Measurements from ENCODE around the gene CCDC57.

Gene CCDC57

DNA sequence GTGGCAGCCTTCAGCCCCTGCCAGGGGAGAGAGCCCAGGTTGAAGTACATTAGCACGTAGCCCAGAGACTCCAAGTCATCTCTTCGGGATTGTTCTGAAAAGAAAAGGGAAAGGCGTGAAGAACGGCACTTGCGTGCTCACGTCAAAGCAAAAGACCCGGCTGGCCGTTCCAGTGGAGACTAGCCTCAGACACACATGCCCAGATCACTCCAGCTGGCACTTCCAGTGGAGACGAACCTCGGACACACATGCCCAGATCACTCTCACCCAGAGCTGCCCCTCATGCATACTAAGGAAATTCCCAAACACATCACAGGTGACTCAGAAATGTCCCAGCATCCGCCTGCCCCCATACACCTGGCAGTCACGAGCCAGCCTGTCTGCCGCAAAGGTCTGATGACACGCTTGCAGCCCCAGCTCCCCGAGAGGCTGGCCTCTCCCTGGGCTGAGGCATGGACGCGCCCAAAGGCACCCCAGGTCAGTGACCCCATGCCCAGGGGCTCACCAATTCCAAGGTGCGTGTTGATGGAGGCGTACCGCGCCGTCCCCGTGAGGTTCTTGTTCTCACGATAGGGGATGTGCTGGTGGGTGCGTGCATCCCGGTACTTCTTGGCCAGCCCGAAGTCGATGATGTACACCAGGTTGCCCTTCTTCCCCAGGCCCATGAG lies 40.0 kb upstream of the CCDC57 start:
- Histone ChIP-seq H3K9ac (ENCODE audit: low read length in 2 of 2) (no peak overlapping the region), H3K4me3 (ENCODE audit: low read length in 2 of 2) (no peak overlapping the region), H3K27me3 (ENCODE audit: control insufficient read depth in 1 of 2, insufficient read depth in 2 of 2, low read length in 2 of 2) (no peaks in the 10 kb centered on the region), H3K9me3 (ENCODE audit: control insufficient read depth in 2 of 2, low read length in 2 of 2) (no peaks in the 10 kb centered on the region), H3K36me3 (ENCODE audit: control insufficient read depth in 2 of 2, insufficient read depth in 2 of 2, low read length in 2 of 2) (peaks cover 65 to 68% of the 10 kb centered on the region in 2 donors), H3K27ac (ENCODE audit: low read length) (peak overlapping the region; percentile 24), H3K4me1 (ENCODE audit: control insufficient read depth, insufficient read depth, low read length) (peaks cover 14% of the 10 kb centered on the region)

DNA sequence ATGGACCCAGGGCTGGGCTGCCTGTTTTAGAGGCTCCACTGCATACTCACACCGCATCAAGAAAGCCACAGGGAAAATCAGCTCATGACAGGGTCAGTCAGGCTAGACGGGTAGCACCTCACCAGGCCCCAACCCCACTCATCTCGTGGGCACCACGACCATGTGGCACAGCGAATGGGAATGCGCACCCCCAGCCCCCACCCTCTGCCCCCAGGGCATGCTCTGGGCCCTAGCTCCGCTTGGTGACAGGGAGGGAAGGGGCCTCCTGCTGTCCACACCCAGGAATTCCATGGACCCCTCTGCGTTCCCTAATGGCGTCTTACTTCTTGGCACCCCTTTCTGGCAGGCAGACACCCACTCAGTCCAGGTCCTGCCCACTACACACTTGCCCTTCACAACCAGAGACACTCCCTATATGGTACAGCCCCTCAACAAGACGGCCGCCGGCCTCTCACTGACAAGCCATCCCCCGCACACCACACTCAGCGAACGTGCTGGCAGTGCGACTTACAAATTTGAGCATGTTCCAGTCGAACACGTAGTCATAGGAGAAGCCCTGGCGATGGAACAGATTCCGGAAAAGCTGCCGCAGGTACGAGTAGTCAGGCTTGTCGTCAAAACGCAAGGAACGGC lies 38.3 kb upstream of the CCDC57 start:
- Histone ChIP-seq H3K4me1 (ENCODE audit: control insufficient read depth, insufficient read depth, low read length) (peaks cover 30% of the 10 kb centered on the region), H3K9ac (ENCODE audit: low read length in 2 of 2) (peak overlapping the region in 1 of 2 donors; percentile 13), H3K4me3 (ENCODE audit: low read length in 2 of 2) (no peak overlapping the region), H3K9me3 (ENCODE audit: control insufficient read depth in 2 of 2, low read length in 2 of 2) (no peaks in the 10 kb centered on the region), H3K27ac (ENCODE audit: low read length) (peak overlapping the region; percentile 46), H3K27me3 (ENCODE audit: control insufficient read depth in 1 of 2, insufficient read depth in 2 of 2, low read length in 2 of 2) (no peaks in the 10 kb centered on the region), H3K36me3 (ENCODE audit: control insufficient read depth in 2 of 2, insufficient read depth in 2 of 2, low read length in 2 of 2) (peaks cover 66 to 67% of the 10 kb centered on the region in 2 donors)

DNA sequence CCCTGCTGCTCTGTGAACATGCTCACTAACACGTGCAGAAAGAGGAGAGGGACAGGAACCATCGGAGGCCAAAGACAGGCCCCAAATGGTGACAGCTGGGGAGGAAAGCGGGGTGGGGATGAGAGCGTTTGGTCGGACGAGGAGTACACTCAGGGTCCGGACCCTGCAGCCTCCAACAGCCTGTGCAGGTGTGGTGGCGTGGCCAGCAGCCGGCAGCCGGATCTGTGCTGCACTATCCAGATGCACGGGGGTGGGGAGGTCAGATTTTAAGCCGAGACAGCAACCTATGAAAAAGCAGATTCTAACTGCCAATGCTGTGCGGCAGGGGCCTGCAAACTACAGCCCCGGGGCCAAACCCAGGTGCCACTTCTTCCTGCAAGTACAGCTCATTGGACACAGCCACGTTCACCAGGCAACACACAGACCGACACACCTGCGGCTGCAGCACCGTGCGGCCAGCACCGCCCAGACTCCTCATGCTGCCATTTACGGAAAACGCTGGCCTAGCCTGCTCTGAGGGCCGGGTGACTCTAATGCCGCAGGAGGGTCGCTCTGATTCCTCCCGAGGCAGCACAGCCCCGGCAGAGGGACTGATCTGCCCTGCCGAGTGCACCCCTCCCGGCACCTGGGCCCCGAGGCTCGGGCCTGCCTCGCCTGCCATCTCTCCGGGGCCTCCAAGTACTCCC lies 37.4 kb upstream of the CCDC57 start:
- H3K36me3 ChIP-seq (ENCODE audit: control insufficient read depth in 2 of 2, insufficient read depth in 2 of 2, low read length in 2 of 2): peaks cover 68 to 70% of the 10 kb centered on the region in 2 donors
- no peak overlapping the region for H3K4me3 ChIP-seq (ENCODE audit: low read length in 2 of 2)
- peak overlapping the region; percentile 46 for H3K27ac ChIP-seq (ENCODE audit: low read length)
- no peaks in the 10 kb centered on the region for H3K9me3 ChIP-seq (ENCODE audit: control insufficient read depth in 2 of 2, low read length in 2 of 2)
- peaks cover 38% of the 10 kb centered on the region for H3K4me1 ChIP-seq (ENCODE audit: control insufficient read depth, insufficient read depth, low read length)
- no peak overlapping the region for H3K9ac ChIP-seq (ENCODE audit: low read length in 2 of 2)
- H3K27me3 ChIP-seq (ENCODE audit: control insufficient read depth in 1 of 2, insufficient read depth in 2 of 2, low read length in 2 of 2): no peaks in the 10 kb centered on the region

DNA sequence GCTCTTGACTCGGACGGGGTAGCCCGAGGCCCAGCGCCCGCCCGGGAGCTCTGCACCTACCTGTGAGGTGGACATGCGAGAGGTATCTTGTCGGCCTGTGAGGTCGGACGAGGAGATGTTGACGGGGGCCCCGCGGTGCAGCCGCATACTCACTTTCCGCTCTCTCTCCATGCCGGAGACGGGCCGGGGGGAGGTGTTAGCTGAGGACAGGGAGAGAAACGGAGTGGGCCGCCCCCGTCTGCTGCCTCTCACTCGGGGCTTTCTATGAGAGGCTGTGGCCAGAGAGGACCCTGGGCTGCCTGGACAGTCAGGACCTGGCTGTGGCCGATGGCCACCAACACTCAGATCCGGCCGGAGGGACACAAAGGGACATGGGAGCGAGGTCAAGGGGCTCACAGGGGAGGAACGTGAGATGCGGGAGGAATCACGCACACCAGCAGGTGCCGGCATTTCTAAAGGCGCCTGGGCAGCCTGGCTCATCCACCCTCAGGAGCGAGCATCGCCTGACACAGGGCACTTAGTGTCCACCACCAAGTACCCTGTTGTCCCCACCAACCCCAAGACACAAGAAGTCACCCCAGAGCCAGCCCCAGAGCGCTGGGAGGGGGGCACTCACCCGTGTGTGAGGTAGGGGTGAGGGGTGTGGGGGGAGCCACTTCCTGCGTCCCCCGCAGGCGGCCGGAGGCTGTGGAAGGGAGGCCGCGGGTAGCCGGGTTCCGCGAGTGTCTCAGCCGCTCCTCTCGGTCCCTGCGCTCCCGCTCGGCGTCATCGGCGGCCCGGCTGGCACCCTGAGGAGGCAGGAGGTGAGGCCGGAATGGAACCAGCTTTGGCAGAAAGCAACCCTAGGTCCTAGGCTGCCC lies 36.4 kb upstream of the CCDC57 start:
- Histone ChIP-seq H3K27ac (ENCODE audit: low read length) (peak overlapping the region; percentile 93), H3K27me3 (ENCODE audit: control insufficient read depth in 1 of 2, insufficient read depth in 2 of 2, low read length in 2 of 2) (no peaks in the 10 kb centered on the region), H3K9me3 (ENCODE audit: control insufficient read depth in 2 of 2, low read length in 2 of 2) (no peaks in the 10 kb centered on the region), H3K9ac (ENCODE audit: low read length in 2 of 2) (no peak overlapping the region), H3K4me1 (ENCODE audit: control insufficient read depth, insufficient read depth, low read length) (peaks cover 39% of the 10 kb centered on the region), H3K36me3 (ENCODE audit: control insufficient read depth in 2 of 2, insufficient read depth in 2 of 2, low read length in 2 of 2) (peaks cover 77 to 79% of the 10 kb centered on the region in 2 donors), H3K4me3 (ENCODE audit: low read length in 2 of 2) (no peak overlapping the region)

DNA sequence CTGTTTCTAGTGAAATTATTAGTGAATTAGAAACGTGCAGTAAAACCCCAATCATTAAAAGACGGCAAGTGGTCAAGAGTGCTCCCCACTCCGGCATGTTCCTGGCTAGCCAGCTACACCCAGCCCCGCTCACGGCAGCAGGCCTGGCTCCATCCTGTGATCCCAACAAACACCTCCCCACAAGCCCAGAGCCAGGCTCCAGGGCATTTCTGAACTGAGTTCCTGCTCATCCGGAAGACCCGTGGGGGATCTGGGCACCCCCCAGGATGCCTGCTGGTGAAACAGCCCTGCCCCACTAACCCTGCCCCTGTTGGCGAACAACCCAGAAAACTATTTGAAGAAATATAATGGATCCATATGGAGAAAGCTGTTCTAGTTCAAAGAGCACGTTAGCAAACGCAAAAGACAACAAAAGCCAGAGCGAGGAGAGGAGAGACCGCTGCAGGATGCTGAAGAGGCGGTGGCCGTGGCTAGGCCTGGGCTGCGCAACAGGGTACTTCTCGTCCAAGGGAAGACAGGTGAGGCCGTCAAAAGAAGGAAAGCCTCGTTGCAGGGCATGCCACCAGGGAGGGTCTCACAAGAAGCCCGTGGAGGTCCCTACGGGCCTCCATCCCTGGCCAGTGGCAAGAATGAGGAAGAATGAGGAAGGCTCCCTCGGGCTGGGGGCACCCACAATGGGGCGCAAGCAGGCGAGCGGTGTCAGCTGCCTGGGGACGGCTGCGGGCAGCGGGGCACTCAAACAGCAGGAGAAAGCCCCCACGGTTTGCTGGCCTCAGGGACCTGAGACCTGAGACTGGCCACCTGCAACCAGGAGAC lies 35.4 kb upstream of the CCDC57 start:
- no peak overlapping the region for H3K4me3 ChIP-seq (ENCODE audit: low read length in 2 of 2)
- H3K9ac ChIP-seq (ENCODE audit: low read length in 2 of 2): peak overlapping the region; percentile 29 to 43
- H3K4me1 ChIP-seq (ENCODE audit: control insufficient read depth, insufficient read depth, low read length): peaks cover 47% of the 10 kb centered on the region
- peak overlapping the region; percentile 93 for H3K27ac ChIP-seq (ENCODE audit: low read length)
- peaks cover 82 to 83% of the 10 kb centered on the region in 2 donors for H3K36me3 ChIP-seq (ENCODE audit: control insufficient read depth in 2 of 2, insufficient read depth in 2 of 2, low read length in 2 of 2)
- no peaks in the 10 kb centered on the region for H3K9me3 ChIP-seq (ENCODE audit: control insufficient read depth in 2 of 2, low read length in 2 of 2)
- no peaks in the 10 kb centered on the region for H3K27me3 ChIP-seq (ENCODE audit: control insufficient read depth in 1 of 2, insufficient read depth in 2 of 2, low read length in 2 of 2)

DNA sequence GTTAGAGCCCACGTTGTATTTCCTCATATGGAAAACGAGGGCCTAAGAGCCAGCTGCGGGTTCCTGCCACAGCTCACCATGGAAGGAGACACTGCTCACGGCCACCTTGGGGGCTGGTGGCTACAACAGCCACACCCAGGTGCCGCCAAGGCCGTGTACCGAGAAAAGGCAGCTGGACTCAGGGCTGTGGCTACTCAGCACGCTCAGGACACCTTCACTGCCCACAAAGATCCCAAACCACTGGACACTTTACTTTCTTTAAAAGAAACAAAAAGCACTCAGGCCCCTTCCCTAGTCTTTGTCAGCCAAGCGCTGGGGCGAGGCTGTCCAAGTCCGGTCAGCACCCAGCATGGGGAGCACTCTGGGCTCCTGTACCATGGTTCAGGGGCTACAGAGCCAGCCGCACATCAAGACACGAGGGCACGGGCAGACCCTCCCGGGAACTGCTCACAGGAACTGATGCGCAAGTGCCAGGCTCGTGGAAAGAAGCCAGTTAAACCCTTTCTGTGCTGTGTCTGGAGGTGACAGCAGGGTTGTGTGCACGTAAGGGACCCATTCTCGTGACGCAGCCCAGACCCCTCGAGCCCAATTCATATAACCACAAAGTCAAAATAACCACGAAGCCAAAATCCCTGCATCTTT lies 34.7 kb upstream of the CCDC57 start:
- Histone ChIP-seq H3K27ac (ENCODE audit: low read length) (peak overlapping the region; percentile 93), H3K4me3 (ENCODE audit: low read length in 2 of 2) (peak overlapping the region; percentile 9 to 40), H3K4me1 (ENCODE audit: control insufficient read depth, insufficient read depth, low read length) (peaks cover 55% of the 10 kb centered on the region), H3K9me3 (ENCODE audit: control insufficient read depth in 2 of 2, low read length in 2 of 2) (no peaks in the 10 kb centered on the region), H3K9ac (ENCODE audit: low read length in 2 of 2) (peak overlapping the region; percentile 43 to 66), H3K36me3 (ENCODE audit: control insufficient read depth in 2 of 2, insufficient read depth in 2 of 2, low read length in 2 of 2) (peaks cover 75 to 76% of the 10 kb centered on the region in 2 donors), H3K27me3 (ENCODE audit: control insufficient read depth in 1 of 2, insufficient read depth in 2 of 2, low read length in 2 of 2) (no peaks in the 10 kb centered on the region)

DNA sequence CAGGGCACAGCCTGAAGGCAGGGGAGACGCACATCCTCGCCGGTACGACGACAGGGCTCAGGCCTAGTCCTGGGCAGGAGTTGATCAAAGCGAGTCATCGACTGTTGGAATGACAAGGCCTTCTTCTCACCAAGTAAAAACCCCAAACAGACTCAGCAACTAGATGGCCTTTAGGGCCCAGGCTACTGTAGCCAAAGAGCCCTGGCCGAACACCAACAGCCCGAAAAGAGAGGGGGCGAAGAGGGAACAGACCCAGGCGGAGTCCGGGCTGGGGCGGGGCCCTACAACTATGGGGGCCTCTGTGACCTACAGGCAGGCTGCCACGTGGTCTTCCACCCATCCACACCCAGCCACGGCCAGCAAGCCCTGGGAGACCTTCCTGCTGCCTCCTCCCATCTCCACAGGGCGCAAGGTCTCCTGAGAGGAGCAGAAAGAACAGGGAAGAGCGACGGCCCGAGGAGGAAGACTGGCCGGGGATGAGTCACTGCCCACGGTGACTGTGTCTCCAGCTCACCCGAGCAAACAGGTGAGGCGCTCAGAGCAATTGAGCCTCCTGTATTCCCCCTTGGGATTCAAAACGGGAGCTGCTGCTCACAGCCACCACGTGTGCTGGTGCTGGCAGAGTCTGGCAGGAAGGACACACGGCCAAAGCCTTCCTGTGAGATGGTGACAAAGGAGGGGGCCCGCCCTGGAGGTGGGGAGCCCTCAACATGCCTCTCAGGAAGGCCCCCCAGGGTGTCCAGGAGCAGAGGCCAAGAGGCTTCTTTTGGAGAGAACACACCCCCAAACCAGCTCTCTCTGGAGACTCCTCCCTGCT lies 33.9 kb upstream of the CCDC57 start:
- Histone ChIP-seq H3K27me3 (ENCODE audit: control insufficient read depth in 1 of 2, insufficient read depth in 2 of 2, low read length in 2 of 2) (no peaks in the 10 kb centered on the region), H3K27ac (ENCODE audit: low read length) (peak overlapping the region; percentile 93), H3K4me1 (ENCODE audit: control insufficient read depth, insufficient read depth, low read length) (peaks cover 62% of the 10 kb centered on the region), H3K9ac (ENCODE audit: low read length in 2 of 2) (peak overlapping the region; percentile 43 to 66), H3K4me3 (ENCODE audit: low read length in 2 of 2) (peak overlapping the region in 1 of 2 donors; percentile 22), H3K36me3 (ENCODE audit: control insufficient read depth in 2 of 2, insufficient read depth in 2 of 2, low read length in 2 of 2) (peaks cover 68 to 70% of the 10 kb centered on the region in 2 donors), H3K9me3 (ENCODE audit: control insufficient read depth in 2 of 2, low read length in 2 of 2) (no peaks in the 10 kb centered on the region)

DNA sequence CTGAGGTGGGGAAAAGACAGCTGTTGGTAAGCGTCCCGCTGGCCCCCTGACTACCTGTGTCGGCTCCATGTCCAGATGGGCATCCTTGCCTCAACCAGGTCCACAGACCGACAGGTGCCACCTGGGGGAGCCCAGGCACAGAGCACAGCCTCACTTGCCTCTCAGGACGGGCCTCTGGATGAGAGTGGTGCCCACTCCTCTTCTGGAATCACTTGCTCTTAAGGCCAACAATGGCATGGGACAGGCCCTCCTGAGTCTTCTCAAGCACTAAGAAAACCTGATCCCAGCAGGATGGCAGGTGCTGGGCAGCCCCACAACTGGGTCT lies 33.4 kb upstream of the CCDC57 start:
- H3K9me3 ChIP-seq (ENCODE audit: control insufficient read depth in 2 of 2, low read length in 2 of 2): no peaks in the 10 kb centered on the region
- H3K4me3 ChIP-seq (ENCODE audit: low read length in 2 of 2): no peak overlapping the region
- H3K9ac ChIP-seq (ENCODE audit: low read length in 2 of 2): peak overlapping the region; percentile 42 to 43
- peak overlapping the region; percentile 93 for H3K27ac ChIP-seq (ENCODE audit: low read length)
- H3K4me1 ChIP-seq (ENCODE audit: control insufficient read depth, insufficient read depth, low read length): peaks cover 67% of the 10 kb centered on the region
- peaks cover 63 to 65% of the 10 kb centered on the region in 2 donors for H3K36me3 ChIP-seq (ENCODE audit: control insufficient read depth in 2 of 2, insufficient read depth in 2 of 2, low read length in 2 of 2)
- no peaks in the 10 kb centered on the region for H3K27me3 ChIP-seq (ENCODE audit: control insufficient read depth in 1 of 2, insufficient read depth in 2 of 2, low read length in 2 of 2)
